Stimulated activated CD4-positive, alpha-beta T cell treated with anti-CD3 and anti-CD28 coated beads, Interleukin-1b, Interleukin-23, amount 100 ng/mL, for 48 hours (primary cell): ENCODE results near the gene KISS1.
"Not testable (repeated sequence)": the region's sequence is repeated elsewhere in the genome, so short reads cannot be mapped to it uniquely, and the experiment has no call there.

Source experiments
- DNase-seq: peaks from one replicate; pipeline ENCODE4 v3.0.0-alpha.2; 2020

The KISS1 gene

GRCh38 chr1:204196068-204196795, at the start of gene KISS1:
Gene KISS1, minus strand, starts transcription at chr1:204196491. Its CDS starts 3,615 bp downstream, at chr1:204192876.
- no peak for DNase-seq

DNA sequence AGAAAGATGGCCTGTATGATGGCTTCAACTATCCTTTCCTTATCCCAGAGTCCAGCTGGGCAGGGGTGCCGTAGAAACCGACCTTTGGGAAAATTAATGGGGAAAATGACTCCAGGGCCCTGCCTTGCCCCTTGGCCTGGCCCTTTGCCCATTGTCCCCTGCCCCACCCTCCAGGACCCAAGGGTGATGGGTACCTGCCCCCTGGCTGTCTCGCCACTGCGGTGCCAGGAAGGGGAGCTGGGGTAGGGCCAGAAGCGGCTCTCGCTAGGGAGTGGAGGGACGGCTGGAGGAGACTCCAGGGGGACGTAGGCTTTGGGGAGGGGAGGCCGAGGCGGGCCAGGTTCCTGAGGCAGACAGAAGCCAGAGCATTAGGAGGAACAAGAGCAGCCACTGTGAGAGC, 46.6 kb upstream of the KISS1 start:
- DNase-seq = no peak

- no peak for DNase-seq
These were observed 45.6 kb upstream of the KISS1 start for GRCh38 chr1:204241914-204242313.

- no peak for DNase-seq
These were observed 44.8 kb upstream of the KISS1 start for GRCh38 chr1:204241050-204241449.

GRCh38 chr1:204240233-204240632, 43.9 kb upstream of the KISS1 start:
- no peak for DNase-seq

GRCh38 chr1:204239401-204239800, 43.1 kb upstream of the KISS1 start:
- DNase-seq = not testable (repeated sequence)

GRCh38 chr1:204238520-204238919, 42.2 kb upstream of the KISS1 start:
- not testable (repeated sequence) for DNase-seq

DNA sequence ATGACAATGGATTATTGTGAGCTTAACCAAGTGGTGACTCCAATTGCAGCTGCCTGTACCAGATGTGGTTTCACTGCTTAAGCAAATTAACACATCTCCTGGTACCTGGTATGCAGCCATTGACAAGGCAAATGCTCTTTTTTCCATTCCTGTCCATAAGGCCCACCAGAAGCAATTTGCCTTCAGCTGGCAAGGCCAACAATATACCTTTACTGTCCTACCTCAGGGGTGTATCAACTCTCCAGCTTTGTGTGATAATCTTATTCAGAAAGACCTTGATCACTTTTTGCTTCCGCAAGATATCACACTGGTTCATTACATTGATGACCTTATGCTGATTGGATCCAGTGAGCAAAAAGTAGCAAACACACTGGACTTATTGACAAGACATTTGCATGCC, 41.2 kb upstream of the KISS1 start:
- DNase-seq = not testable (repeated sequence)

DNA sequence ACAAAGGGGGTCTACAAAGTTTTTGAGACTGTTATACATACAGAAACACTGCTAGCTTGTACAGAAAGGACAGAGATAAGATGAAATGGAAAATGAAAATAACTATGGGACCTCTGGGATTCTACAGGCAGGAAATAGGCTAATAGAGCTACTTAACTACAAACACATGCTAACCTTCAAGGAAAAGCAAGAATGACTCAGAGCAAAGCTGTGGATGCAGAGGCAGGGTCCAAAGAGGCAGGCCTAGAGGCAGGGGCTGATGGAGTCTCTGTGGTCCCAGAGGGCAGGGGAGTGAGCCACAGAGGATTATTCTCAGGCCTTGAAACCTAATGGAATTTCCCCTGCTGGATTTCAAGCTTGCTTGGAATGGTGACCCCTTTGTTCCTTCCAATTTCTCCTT, 36.2 kb upstream of the KISS1 start:
- no peak for DNase-seq

GRCh38 chr1:204230211-204230610, 33.9 kb upstream of the KISS1 start:
- DNase-seq = no peak

GRCh38 chr1:204228896-204229295, 32.6 kb upstream of the KISS1 start:
- DNase-seq = no peak

- DNase-seq = no peak
These were observed 31.9 kb upstream of the KISS1 start for GRCh38 chr1:204227996-204228785.

GRCh38 chr1:204227351-204227750, 31.1 kb upstream of the KISS1 start:
- DNase-seq = no peak

DNA sequence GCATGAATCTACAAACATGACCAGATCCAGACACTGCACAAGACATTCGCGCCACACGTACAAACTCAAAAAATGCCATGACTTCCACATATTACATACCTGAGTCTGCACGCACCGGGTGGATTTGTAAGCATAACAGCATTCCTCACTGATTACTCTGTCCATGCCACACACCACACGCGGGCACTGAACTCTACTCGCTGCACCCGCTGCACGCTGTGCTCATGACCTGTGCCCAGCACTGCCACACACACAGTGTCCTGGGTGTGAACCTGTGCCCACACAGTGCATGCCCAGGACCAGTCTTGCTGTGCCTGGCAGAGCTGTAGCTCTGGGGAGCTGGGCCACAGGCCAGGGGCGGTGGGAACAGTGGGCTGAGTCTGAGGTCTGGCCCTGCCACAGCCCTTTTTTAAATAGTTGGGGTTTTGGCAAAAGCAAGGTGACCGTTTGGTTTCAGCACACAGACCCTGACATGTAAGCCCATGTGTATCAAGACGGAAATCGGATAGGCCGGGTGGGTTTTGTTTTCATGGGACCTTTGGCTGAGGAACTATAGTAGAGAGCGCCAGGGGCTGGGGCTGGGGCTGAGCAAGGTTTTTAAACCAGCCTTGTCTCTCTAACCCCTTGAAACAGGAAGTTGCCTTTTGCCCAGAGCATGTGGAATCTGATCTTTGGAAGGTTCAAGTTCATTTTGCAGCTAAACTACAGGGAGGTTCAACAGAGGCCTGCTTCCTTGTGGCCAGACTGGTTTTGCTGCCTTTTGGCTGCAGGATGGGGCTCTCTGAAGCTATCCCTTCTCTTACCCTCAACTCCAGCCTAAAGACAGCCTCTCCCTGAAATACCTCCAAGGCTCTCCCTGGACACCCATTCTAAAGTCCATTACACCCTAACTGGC, 29.8 kb upstream of the KISS1 start:
- DNase-seq = no peak

DNA sequence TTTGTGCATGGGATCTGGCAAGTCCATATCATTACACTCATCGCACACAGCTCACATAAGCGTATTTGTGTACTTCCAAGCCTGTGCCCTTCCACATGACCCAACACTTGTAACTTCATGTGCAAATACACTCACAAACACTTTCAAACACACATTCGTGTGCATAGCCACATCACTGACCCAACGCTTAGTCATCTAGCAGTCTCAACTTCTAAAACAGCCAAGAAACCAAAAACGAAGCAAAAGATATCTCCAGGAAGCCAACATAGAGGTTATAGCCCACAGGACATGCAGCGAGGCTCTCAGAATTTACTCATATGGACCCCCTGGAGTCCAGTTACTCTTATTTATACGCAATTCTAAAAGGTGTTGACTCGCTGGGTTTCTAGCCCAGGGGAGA, 28.4 kb upstream of the KISS1 start:
- no peak for DNase-seq

DNA sequence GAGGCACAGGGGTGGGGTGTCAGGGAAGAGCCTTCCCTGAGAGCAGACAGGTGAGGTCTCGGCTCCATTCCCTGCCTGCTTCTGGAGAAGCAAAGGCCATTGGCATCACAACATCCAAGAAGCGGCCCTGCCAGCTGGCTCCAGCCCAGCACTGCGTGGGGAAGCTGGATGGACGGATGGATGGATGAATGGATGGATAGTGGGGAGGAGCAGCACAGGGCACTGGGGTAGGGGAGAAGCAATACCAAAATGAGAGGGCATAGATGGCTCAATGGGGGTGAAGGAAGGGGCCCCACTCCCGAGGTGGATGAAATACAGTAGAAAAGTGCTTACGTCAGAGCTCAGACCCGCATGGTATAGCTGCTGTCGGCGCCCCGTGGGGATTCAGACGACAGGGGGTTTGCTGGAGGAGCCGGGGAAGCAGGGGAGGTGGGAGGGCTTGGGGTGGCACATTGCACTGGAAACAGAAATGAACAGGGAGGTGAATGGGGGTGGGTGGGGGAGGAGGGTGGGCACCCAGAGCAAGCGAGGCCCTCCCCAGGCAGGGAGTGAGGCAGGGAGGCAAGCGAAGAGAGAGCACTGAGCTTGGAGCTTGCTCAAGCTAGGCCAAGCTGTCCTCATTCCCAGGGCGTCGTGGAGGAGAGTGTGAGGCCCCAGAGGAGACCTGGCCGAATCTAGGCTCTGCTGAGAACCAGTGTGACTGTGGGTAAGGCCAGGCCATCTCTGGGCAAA, 27.0 kb upstream of the KISS1 start:
- DNase-seq = no peak

GRCh38 chr1:204222764-204223055, 26.4 kb upstream of the KISS1 start:
- DNase-seq = no peak

- DNase-seq = no peak
These were observed 25.9 kb upstream of the KISS1 start for GRCh38 chr1:204222006-204222763.

- DNase-seq = no peak
These were observed 25.0 kb upstream of the KISS1 start for GRCh38 chr1:204221271-204221670.

DNA sequence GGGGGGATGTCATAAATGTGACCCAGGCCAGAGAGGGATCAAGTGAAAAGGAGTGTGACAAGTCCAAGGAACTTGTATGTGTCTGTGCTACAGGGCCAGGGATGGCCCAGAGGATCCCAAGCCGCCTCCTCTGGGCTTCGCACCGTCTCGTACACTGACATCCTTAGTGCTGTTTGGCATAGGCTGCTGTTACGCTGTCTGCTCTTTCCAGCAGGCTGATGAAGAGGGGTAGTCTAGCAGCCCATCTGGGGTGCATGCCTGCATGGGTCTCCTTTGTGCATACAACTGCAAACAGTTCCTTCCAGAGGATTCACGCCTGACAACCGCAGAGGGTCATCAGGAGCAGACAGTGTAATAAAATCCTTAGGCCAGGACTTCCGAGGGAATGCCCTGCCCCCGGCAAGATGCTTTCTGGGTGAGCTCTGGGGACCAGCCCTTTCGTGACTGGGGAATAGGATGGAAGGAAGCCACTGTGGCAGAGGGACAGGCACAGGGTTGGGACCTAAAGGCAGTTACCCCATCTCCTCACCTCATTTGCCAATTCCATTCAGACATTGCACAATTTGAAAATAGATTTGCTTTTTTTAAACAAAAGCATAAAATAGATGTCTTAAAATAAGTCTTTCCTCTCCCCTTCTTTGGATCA, 23.8 kb upstream of the KISS1 start:
- DNase-seq = no peak

- no peak for DNase-seq
These were observed 22.3 kb upstream of the KISS1 start for GRCh38 chr1:204218552-204218951.

GRCh38 chr1:204217648-204218000, 21.3 kb upstream of the KISS1 start:
- DNase-seq = no peak
